Activated CD8-positive, alpha-beta memory T cell treated with anti-CD3 and anti-CD28 coated beads, Interleukin-2, amount 50 U/mL, for 24 hours (primary cell): ENCODE measurements around the gene CTDNEP1.

Source experiments
- DNase-seq: peaks from one replicate; pipeline ENCODE4 v3.0.0-alpha.2; 2020; ENCODE audit errors: extremely low read depth

The CTDNEP1 gene

DNA sequence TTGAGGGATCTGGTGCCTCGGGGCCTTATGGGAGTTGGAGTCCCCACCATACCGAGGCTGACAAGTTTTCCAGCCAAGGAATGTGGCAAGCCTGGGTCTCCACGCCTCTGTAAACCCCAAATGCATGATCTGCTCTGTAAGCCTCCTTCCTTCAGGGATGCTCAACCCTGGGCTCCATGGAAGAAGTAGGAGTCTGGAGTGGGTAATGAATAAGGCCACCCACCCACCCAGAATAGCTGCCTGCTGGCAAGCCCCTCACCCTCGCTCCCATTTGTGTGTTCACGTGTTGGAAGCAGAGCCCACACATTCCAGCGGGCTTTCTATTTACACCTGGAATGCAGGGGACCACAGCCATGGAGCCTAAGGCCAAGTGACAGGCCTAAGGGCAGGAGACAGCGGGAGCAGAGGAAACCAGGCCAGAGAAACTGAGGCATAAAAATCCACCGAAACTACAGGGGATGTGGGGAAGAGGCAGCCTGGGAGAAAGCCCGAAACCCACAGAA, 36.3 kb downstream of the CTDNEP1 start:
- DNase-seq, result no peak

DNA sequence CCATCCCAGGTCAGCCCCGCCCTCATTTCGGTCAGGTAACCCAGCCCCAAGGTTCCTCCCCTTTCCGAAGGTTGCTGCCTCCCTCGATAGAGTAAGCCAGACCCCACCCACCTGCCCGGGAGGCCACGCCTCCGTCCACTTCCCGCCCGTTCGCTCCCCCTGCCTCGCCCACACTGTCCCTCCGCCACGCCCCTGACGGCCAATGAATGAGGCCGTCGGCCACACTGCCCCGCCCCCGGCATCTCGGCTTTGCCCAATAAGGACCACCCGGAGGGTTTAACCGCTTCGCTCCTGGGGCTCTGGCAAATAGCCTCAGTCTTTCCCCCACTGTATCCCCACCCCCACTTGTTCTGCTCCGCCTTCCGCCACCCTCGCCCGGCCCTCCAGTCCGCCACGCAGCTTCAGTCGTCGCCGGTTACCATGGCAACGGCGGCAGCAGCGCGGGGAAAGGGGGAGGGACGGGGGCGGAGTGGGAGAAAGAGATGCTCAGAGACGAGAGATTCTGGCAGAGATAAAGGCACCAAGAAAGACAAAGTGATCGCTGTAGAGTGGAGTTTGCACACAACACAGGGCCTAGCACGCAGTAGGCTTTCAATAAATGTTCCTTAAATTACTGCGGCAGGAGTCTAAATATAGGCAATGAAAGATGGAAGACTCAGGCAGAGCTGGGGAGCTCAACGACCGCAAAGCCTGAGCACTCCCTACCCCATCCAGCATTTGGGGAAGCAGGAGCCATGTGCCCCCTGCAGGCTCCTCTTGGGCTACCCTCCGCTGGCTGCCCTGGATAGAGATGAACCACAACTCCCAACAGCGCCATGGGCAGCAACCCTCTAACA, 37.0 kb downstream of the CTDNEP1 start:
- peak; percentile 99 for DNase-seq

DNA sequence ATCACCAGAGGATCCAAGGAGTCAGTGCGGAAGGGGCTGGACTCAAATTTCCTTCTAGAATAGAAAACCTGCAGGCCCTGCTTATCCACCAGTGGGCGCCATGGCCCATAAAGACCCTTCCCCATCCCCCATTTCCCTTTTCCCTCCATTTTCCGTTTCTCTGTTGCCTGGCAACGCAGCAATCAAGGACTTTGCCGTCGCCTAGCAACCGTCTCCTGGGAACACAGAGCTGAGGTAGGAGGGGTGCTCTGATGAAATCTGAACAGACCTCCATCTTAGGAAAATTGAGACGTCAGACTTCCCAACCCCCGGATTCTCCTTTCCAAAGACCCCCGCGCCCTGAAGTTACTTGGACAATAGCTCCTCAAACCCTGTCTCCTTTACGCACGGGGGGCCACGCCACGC, 37.6 kb downstream of the CTDNEP1 start:
- DNase-seq, result no peak

DNA sequence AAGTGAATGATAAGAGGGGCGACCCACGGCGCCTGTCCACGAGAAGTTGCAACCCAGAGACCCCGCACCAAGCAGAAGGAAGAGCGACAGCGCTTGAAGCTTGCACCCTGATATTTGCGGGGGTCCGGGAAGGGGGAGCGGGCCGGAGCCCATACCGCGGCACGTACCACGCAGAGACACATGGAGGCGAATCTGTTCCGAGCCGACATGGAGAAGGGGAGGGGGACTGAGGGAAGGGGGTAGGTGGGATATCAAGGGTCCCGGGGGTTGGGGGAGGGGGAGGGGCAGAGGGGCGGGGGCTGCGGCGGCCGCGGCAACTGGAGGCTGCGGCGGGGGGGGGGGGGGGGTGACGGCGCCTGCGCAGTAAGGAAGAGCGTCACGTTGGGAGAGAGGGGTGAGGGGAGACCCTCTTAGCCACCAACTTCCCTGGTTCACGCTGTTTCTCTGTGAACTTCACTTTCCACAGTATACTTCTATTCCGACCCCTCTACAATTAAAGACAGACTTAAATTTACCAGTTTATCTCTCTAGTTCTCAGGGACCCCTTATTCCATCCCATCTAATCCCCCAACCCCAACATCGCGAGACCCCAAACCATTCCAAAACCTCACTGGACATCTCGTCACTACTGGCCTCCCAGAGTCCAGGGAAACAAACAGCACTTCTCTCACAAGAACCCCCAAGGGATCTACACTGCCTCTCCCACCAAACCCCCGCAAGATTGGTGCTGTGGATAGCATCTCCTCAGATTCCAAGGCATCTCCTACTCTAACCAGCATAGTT, 39.9 kb downstream of the CTDNEP1 start:
- DNase-seq, result no peak

DNA sequence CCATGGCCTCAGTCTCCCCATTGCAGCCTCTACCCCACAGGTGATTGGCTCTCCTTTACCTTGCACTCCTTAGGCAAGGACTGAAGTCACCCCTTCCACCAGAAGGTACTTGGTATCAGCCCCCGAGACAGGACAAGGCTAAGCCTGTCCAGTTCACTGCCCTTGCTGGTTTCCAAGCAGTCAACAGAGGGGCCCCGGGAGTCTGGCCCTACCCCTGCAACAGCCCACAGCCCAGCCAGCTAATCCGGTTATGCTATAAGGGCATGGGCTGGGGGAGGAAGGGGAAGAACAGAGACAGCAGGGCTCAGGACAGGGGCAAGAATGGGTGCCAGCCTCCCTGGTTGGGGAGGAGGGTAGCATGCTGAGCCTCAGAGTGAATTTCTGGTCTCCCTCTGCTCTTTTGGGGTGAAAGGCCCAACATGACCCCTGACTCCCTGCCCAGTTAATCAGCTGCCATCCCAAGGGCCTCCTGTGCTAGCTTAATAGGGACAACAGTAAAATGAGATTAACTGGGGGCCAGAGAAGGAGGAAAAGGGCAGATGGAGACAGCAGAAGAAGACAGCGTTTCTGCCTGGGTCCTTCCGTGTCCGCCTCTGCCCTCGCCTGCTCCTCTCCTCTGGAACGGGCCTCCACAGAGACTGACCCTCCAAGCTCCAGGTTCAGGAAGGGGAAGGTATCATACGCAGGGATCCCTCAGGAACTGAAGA, 42.6 kb downstream of the CTDNEP1 start:
- no peak for DNase-seq

DNA sequence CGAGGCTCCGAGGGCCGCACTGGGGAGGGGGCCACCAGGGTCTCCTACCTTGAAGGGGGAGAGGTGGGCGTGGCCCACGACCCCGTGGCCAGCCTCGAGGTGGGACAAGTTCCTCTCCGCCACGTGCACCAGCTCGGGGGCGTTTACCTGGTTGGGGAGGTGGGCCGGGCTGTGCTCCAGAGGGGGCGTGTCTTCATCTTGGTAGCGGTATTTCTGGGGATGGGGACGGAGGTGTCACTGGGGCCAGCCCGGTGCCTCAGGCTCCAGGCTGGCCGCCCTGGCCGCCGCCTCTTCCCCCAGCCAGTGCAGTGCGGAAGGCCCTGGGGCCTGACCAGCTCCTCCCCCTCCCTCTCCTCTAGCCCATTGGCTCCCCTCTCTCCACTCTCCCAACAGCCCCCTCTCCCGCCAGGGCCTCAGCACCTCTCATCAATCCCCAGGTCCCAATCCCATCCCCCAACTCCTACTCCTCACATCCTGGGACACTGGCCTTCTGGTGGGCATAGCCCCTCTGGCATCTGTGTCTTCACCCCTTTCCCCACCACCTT, 43.4 kb downstream of the CTDNEP1 start:
- no peak for DNase-seq

DNA sequence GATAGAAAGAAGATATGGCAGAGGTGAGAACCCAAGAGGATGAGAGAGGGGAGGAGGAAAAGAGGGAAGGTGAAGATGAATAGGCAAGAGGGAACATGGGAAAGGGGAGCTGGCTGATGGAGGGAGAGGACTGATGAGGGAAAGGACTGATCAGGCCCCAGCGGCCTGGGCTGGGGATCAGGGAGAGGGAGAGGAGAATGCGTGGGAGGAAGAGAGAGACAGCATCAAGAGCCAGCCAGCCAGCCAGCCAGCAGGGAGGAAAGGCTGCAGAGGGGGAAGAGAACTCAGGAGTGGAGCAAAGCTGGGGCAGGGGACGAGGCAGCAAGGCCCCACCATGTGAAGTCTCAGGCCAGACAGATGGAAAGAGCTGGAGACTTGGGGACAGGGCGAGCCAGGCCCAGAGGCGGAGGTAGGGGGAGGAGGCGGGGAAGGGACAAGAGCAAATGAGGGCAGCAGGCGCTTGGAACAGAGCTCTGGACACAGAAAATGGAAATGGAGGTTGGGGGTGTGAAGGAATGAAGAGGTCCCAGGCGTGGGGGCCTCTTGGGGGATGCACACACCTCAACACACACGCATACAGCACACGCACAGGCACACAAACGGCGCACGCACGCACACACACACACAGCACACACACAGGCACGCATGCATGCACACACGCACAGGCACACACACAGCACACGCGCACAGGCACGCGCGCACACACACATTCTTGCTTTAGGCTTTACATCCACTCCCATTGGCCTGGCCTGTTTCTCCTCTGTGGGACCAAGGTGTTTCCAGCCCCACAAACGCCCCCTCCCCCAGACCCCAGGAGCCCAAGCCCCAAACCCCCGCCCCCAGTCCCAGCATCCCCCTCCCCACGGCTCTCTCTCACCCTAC, 44.2 kb downstream of the CTDNEP1 start:
- DNase-seq, result no peak

DNA sequence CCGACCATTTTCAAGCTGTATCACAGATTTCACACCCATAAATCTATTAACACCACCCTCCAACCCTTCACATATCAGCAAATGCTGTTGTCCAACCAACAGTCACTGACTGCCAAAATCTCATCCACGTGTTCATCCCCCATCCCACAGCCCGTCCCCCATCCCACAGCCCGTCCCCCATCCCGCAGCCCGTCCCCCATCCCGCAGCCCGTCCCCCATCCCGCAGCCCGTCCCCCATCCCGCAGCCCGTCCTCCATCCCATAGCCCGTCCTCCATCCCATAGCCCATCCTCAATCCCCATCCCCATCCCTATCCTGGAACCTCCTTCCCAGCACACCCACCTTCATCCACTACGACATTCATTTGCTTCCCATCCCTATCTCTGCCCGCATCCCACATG, 46.0 kb downstream of the CTDNEP1 start:
- no peak for DNase-seq

DNA sequence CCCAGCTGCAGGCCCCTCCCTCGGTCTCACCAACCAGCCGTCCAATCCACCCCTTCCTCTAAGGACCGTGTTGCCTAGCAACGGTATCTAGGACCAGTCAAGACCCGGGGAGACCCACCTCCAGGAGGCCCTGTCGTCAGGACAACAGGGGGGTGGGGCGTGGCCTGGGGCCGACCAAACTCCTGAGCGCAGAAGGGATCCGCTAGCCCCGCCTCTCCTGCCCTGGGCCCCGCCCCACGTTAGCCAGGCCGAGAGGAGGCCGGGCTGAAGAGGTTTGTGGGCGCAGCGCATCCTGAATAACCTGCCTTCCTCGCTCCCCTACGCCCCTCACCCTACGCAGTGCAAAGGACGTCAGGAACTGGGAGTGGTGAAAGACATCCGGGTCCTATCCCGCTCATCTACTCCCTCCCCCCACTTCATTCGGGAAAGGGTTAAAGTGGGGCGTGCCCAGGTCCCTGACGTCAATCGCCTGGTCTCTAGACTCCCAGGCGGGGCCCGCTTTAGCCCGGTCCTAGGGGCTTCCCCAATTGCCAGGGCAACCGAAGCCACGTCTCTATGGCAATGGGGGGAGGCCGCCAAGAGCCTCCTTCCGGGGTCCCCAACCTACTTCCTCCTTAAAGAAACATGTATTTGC, 46.6 kb downstream of the CTDNEP1 start:
- DNase-seq, result peak; percentile 87

DNA sequence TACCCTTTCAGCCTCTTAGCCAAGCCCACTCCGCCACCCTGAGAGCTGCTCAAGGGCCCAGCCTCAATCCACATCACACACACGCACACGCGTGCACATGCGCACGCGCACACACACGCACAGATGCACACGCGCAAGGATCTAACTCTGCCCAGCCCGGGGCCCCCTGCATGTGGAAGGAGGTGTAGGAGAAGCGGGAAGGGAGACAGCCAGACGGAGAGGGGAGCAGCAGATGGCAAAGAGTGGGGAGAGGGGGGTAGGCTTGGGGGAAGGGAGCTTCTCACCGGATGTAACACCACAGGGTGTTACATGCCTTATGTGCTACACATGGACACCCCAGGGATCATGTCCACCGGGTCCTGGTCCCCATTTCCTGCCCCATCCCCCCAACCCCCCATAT, 47.2 kb downstream of the CTDNEP1 start:
- no peak for DNase-seq

DNA sequence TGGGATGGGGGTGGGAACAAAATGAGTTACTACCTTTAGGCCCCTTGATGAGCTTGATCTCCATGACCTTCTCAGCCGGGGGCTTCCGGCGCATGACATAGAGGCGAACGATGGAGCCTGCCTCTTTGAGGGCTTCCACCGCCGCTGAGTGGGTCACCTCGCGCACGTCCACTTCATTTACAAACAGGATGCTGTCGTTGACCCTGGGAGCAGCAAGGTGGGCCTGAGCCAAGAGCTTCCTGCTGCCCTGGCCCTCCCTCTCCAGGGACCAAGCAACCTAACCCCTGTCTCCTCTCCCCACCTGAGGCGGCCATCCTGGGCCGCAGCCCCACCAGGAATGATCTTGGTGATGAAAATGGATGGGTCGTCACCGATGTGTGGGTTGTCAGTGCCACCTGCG, 48.1 kb downstream of the CTDNEP1 start:
- DNase-seq, result no peak

DNA sequence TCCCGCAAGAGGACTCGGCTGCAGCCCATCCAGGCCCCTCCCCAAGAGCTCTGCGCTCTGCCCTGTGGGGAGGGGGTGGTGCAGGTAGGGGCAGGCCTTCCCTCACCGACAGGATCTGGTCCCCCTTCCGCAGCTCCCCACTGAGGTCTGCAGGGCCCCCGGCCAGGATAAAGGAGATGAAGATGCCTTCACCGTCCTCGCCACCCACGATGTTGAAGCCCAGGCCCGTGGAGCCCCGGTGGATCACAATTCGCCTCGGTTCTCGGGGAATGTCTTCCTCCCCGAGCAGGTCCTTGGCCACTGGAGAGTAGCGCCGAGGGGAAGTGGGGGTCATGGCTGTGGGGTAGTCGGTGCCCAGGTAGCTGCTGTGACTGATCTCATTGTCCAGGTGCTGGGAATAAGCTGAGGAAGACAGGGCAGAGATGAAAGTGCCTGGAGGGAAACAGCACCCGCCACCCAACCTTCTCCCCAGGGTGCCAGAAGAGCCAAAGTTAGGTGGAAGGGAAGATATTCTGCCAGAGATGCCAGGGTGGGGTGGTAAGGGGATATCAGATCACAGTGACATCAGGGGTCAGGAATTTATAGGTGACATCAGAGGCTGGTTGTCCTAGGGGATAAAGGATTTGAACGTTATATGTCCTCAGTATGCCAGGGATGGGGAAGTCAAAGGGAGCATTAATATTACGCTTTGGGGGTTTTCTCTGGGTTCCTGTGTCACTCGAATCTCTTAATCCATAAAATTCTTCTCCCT, 54.7 kb downstream of the CTDNEP1 start:
- no peak for DNase-seq

DNA sequence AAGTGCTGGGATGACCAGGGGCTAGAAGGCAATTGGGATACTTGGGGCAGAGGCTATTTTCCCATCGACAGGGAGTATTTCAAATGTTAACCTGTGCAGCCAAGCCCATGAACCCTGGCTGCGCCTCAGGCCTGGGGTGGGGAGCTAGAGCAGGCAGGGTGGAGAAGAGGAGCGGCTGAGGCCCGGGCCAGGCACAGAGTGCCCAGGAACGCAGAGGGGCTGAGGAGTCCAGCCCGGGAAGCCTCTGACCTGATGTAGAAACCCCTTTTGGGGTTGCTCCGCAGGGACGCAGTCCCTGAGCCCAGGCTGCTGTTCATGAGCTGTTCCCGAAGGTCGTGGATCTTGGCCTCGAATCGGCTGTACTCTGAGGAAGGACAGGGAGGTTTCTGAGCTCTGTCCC, 55.6 kb downstream of the CTDNEP1 start:
- DNase-seq, result no peak
